ENCODE data around the gene SORCS1.

Gene SORCS1

GRCh38 chr10:107118866-107119265, 45.6 kb downstream of the SORCS1 start:
- no peak overlapping the region for H3K27ac ChIP-seq (ENCODE audit: low read depth, low read length, severe bottlenecking)
- H3K4me3 ChIP-seq (ENCODE audit: extremely low read depth, insufficient read depth, low read length, poor library complexity, severe bottlenecking): no peak overlapping the region
- no peaks in the 10 kb centered on the region for H3K9me3 ChIP-seq (ENCODE audit: control insufficient read depth, low read length)
- no peaks in the 10 kb centered on the region for H3K4me1 ChIP-seq (ENCODE audit: control insufficient read depth, insufficient read depth, low read length, poor library complexity, severe bottlenecking)
- H3K36me3 ChIP-seq (ENCODE audit: control insufficient read depth, insufficient read depth, low read length): no peaks in the 10 kb centered on the region

GRCh38 chr10:107104026-107104652, 60.4 kb downstream of the SORCS1 start:
- peaks cover 6% of the 10 kb centered on the region for H3K4me1 ChIP-seq (ENCODE audit: control insufficient read depth, insufficient read depth, low read length, poor library complexity, severe bottlenecking)
- WGBS, 2 experiments (ENCODE audit: insufficient coverage in 2 of 2): 93 to 94% methylated on average over 2 to 3 of the region's 4 CpGs
- H3K36me3 ChIP-seq (ENCODE audit: control insufficient read depth, insufficient read depth, low read length): no peaks in the 10 kb centered on the region
- no peak overlapping the region for H3K4me3 ChIP-seq (ENCODE audit: extremely low read depth, insufficient read depth, low read length, poor library complexity, severe bottlenecking)
- H3K27ac ChIP-seq (ENCODE audit: low read depth, low read length, severe bottlenecking): peak overlapping the region; percentile 88
- H3K9me3 ChIP-seq (ENCODE audit: control insufficient read depth, low read length): no peaks in the 10 kb centered on the region

- Histone ChIP-seq H3K4me1 (ENCODE audit: control insufficient read depth, insufficient read depth, low read length, poor library complexity, severe bottlenecking) (peaks cover 6% of the 10 kb centered on the region), H3K27ac (ENCODE audit: low read depth, low read length, severe bottlenecking) (peak overlapping the region; percentile 88), H3K9me3 (ENCODE audit: control insufficient read depth, low read length) (no peaks in the 10 kb centered on the region), H3K36me3 (ENCODE audit: control insufficient read depth, insufficient read depth, low read length) (no peaks in the 10 kb centered on the region), H3K4me3 (ENCODE audit: extremely low read depth, insufficient read depth, low read length, poor library complexity, severe bottlenecking) (no peak overlapping the region)
- 72 to 73% methylated on average over 3 to 7 of the region's 8 CpGs for WGBS, 2 experiments (ENCODE audit: insufficient coverage in 2 of 2)
These were observed 61.1 kb downstream of the SORCS1 start for GRCh38 chr10:107103174-107104025.

GRCh38 chr10:107098326-107098725, 66.2 kb downstream of the SORCS1 start:
- Histone ChIP-seq H3K9me3 (ENCODE audit: control insufficient read depth, low read length) (no peaks in the 10 kb centered on the region), H3K4me1 (ENCODE audit: control insufficient read depth, insufficient read depth, low read length, poor library complexity, severe bottlenecking) (peaks cover under 1% of the 10 kb centered on the region), H3K27ac (ENCODE audit: low read depth, low read length, severe bottlenecking) (no peak overlapping the region), H3K36me3 (ENCODE audit: control insufficient read depth, insufficient read depth, low read length) (no peaks in the 10 kb centered on the region), H3K4me3 (ENCODE audit: extremely low read depth, insufficient read depth, low read length, poor library complexity, severe bottlenecking) (no peak overlapping the region)
- WGBS, 2 experiments (ENCODE audit: insufficient coverage in 2 of 2): 100% methylated on average over 1 of the region's 2 CpGs; no CpG with 5 or more reads in 1 of the 2 experiments

GRCh38 chr10:107094824-107095522, 69.5 kb downstream of the SORCS1 start:
- Histone ChIP-seq H3K27ac (ENCODE audit: low read depth, low read length, severe bottlenecking) (no peak overlapping the region), H3K9me3 (ENCODE audit: control insufficient read depth, low read length) (no peaks in the 10 kb centered on the region), H3K36me3 (ENCODE audit: control insufficient read depth, insufficient read depth, low read length) (no peaks in the 10 kb centered on the region), H3K4me3 (ENCODE audit: extremely low read depth, insufficient read depth, low read length, poor library complexity, severe bottlenecking) (no peak overlapping the region), H3K4me1 (ENCODE audit: control insufficient read depth, insufficient read depth, low read length, poor library complexity, severe bottlenecking) (no peaks in the 10 kb centered on the region)
- 83 to 96% methylated on average over 4 of the region's 6 CpGs for WGBS, 2 experiments (ENCODE audit: insufficient coverage in 2 of 2)

GRCh38 chr10:107092321-107092720, 72.2 kb downstream of the SORCS1 start:
- no peaks in the 10 kb centered on the region for H3K9me3 ChIP-seq (ENCODE audit: control insufficient read depth, low read length)
- no peak overlapping the region for H3K4me3 ChIP-seq (ENCODE audit: extremely low read depth, insufficient read depth, low read length, poor library complexity, severe bottlenecking)
- no peaks in the 10 kb centered on the region for H3K4me1 ChIP-seq (ENCODE audit: control insufficient read depth, insufficient read depth, low read length, poor library complexity, severe bottlenecking)
- no peak overlapping the region for H3K27ac ChIP-seq (ENCODE audit: low read depth, low read length, severe bottlenecking)
- 71 to 79% methylated on average over 1 of the region's 1 CpG for WGBS, 2 experiments (ENCODE audit: insufficient coverage in 2 of 2)
- H3K36me3 ChIP-seq (ENCODE audit: control insufficient read depth, insufficient read depth, low read length): no peaks in the 10 kb centered on the region

GRCh38 chr10:107091126-107091525, 73.4 kb downstream of the SORCS1 start:
- H3K9me3 ChIP-seq (ENCODE audit: control insufficient read depth, low read length): no peaks in the 10 kb centered on the region
- H3K4me3 ChIP-seq (ENCODE audit: extremely low read depth, insufficient read depth, low read length, poor library complexity, severe bottlenecking): no peak overlapping the region
- H3K4me1 ChIP-seq (ENCODE audit: control insufficient read depth, insufficient read depth, low read length, poor library complexity, severe bottlenecking): no peaks in the 10 kb centered on the region
- H3K36me3 ChIP-seq (ENCODE audit: control insufficient read depth, insufficient read depth, low read length): no peaks in the 10 kb centered on the region
- no peak overlapping the region for H3K27ac ChIP-seq (ENCODE audit: low read depth, low read length, severe bottlenecking)
- 89 to 100% methylated on average over 1 to 2 of the region's 2 CpGs for WGBS, 2 experiments (ENCODE audit: insufficient coverage in 2 of 2)

GRCh38 chr10:107085665-107086525, 78.6 kb downstream of the SORCS1 start:
- WGBS, 2 experiments (ENCODE audit: insufficient coverage in 2 of 2): 90 to 100% methylated on average over 3 to 4 of the region's 6 CpGs
- Histone ChIP-seq H3K4me3 (ENCODE audit: extremely low read depth, insufficient read depth, low read length, poor library complexity, severe bottlenecking) (no peak overlapping the region), H3K9me3 (ENCODE audit: control insufficient read depth, low read length) (no peaks in the 10 kb centered on the region), H3K36me3 (ENCODE audit: control insufficient read depth, insufficient read depth, low read length) (no peaks in the 10 kb centered on the region), H3K27ac (ENCODE audit: low read depth, low read length, severe bottlenecking) (no peak overlapping the region), H3K4me1 (ENCODE audit: control insufficient read depth, insufficient read depth, low read length, poor library complexity, severe bottlenecking) (no peaks in the 10 kb centered on the region)

GRCh38 chr10:107083388-107084009, 81.0 kb downstream of the SORCS1 start:
- Histone ChIP-seq H3K36me3 (ENCODE audit: control insufficient read depth, insufficient read depth, low read length) (no peaks in the 10 kb centered on the region), H3K9me3 (ENCODE audit: control insufficient read depth, low read length) (no peaks in the 10 kb centered on the region), H3K4me3 (ENCODE audit: extremely low read depth, insufficient read depth, low read length, poor library complexity, severe bottlenecking) (no peak overlapping the region), H3K4me1 (ENCODE audit: control insufficient read depth, insufficient read depth, low read length, poor library complexity, severe bottlenecking) (no peaks in the 10 kb centered on the region), H3K27ac (ENCODE audit: low read depth, low read length, severe bottlenecking) (no peak overlapping the region)
- 63% methylated on average over 2 of the region's 3 CpGs; no CpG with 5 or more reads in 1 of the 2 experiments for WGBS, 2 experiments (ENCODE audit: insufficient coverage in 2 of 2)

- no peaks in the 10 kb centered on the region for H3K4me1 ChIP-seq (ENCODE audit: control insufficient read depth, insufficient read depth, low read length, poor library complexity, severe bottlenecking)
- no peak overlapping the region for H3K27ac ChIP-seq (ENCODE audit: low read depth, low read length, severe bottlenecking)
- no CpG with 5 or more reads among the region's 1 CpG for WGBS, 2 experiments (ENCODE audit: insufficient coverage in 2 of 2)
- H3K4me3 ChIP-seq (ENCODE audit: extremely low read depth, insufficient read depth, low read length, poor library complexity, severe bottlenecking): no peak overlapping the region
- H3K36me3 ChIP-seq (ENCODE audit: control insufficient read depth, insufficient read depth, low read length): no peaks in the 10 kb centered on the region
- H3K9me3 ChIP-seq (ENCODE audit: control insufficient read depth, low read length): no peaks in the 10 kb centered on the region
These were observed 82.9 kb downstream of the SORCS1 start for GRCh38 chr10:107081644-107082043.

Data from mesodermal cell (in vitro differentiated cells).